GM18909 (cell line): ENCODE measurements around the gene HLA-DQB2.
"Not testable (repeated sequence)": the region's sequence is repeated elsewhere in the genome, so short reads cannot be mapped to it uniquely, and the experiment has no call there.

ENCODE experiments used
- ATAC-seq: cut with Tn5 transposase; IDR thresholded peaks from one replicate; pipeline ENCODE4 v1.9.1; 2021; ENCODE audit warnings: mild to moderate bottlenecking; ENCODE audit not compliant: unreplicated experiment, poor library complexity

The HLA-DQB2 gene

GRCh38 chr6:32752580-32752979 lies 10.8 kb downstream of the HLA-DQB2 start:
- no peak for ATAC-seq

- not testable (repeated sequence) for ATAC-seq
Observed at GRCh38 chr6:32745649-32746048, 17.7 kb downstream of the HLA-DQB2 start.

GRCh38 chr6:32744776-32745175 lies 18.6 kb downstream of the HLA-DQB2 start:
- ATAC-seq = no peak

- no peak for ATAC-seq
Observed at GRCh38 chr6:32742374-32742773, 21.0 kb downstream of the HLA-DQB2 start.

- no peak for ATAC-seq
Observed at GRCh38 chr6:32741031-32741960, 22.0 kb downstream of the HLA-DQB2 start, which contains the start of gene HLA-DQA2. HLA-DQA2 (plus strand) TSS chr6:32741391; CDS start chr6:32741444, 53 bp downstream.

- ATAC-seq = no peak
Observed at GRCh38 chr6:32738126-32738525, 25.2 kb downstream of the HLA-DQB2 start.

- no peak for ATAC-seq
Observed at GRCh38 chr6:32718879-32719278, 44.5 kb downstream of the HLA-DQB2 start.

DNA sequence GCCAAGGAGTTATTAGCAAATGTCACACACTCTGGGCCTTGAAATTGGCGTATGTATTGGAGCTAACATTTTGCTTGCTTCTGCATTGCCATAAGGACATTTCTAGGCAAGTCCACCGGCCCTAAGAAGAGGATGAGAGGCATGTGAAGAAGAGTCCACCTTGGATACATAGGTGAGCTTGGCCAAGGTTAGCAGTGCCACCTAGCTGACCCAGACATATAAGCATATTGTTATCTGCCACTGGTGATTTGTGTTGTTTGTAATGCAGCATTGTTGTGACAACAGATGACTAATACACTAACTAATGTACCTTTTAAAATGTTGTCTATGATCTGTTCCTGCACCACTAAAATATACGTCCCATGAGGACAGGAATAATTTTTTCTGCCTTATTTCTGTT lies 46.9 kb downstream of the HLA-DQB2 start:
- no peak for ATAC-seq

- no peak for ATAC-seq
Observed at GRCh38 chr6:32713241-32713640, 50.1 kb downstream of the HLA-DQB2 start.

- ATAC-seq = no peak
Observed at GRCh38 chr6:32709625-32710024, 53.7 kb downstream of the HLA-DQB2 start.
